Suprapubic skin (tissue), 4 donors: ENCODE data around the gene IGF2BP2.

ENCODE experiments used
- EP300 ChIP-seq: sonication (generic); formaldehyde crosslinking; IDR thresholded peaks from one replicate; pipeline ENCODE4 v1.6.1; 2017; ENCODE audit warnings: antibody characterized with exemption
- POLR2A ChIP-seq, 2 donors: fragments of 450-650 bp; IDR thresholded peaks; one replicate each; pipeline ENCODE4 v1.6.1; 2017; ENCODE audit warnings: antibody characterized with exemption in 2 of 2, mild to moderate bottlenecking in 2 of 2, moderate library complexity in 2 of 2
- POLR2AphosphoS5 ChIP-seq, 3 donors: sonication (generic); formaldehyde crosslinking; IDR thresholded peaks; one replicate each; pipeline ENCODE4 v1.6.1; 2017; ENCODE audit warnings: antibody characterized with exemption in 3 of 3
- TF ChIP-seq, protein P1 (sequence below), 2 donors: fragments of 200-600 bp in 1 of 2; fragments of 450-650 bp in 1 of 2; sonication (generic) in 1 of 2; IDR thresholded peaks; one replicate each; pipeline ENCODE4 v1.5.1; 2016 to 2019; ENCODE audit warnings: antibody characterized with exemption in 2 of 2, mild to moderate bottlenecking in 1 of 2, moderate library complexity in 1 of 2

DNA sequence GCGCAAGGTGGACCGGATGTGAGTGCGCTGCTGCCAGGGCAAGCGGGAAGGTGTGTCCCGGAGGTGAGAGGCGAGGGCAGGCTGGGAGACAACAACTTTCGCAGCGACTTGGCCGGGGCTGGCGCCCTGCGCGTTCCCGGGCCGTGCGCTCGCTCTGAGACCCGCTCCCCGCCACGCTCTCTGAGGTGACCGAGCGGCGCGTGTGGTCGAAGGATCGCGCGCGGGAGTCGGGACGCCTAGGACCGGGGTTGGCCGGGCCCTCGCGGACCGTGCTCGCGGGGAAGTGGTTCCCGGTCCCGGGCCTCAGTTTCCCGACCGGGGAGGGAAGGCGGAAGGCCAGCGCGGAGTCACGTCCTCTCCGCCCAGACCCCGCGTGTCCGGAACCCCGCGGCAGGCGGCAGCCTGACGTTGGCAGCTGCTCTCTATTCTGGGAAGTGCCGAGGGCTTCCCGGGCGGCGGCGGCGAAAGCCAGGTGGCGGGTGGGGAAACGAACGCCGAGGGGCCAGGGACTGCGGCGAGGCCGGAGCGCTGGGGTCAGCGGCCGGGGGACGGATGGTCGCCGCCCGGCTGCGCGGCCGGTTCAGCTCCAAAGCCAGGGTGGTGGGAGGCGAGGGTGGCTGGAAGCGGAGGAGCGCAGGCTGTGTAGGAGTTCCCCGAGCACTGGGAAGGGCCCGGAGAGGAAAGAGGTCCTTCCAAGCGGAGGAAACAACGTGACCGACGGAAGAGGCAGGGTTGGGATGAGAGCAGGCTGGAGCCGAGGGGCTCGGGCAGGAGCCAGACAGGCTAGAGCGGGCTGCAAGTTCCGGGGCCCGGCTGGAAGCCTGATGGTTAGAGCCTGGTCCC is 1.0 kb upstream of the IGF2BP2 start:
- no peak for TF ChIP-seq POLR2A (IDR thresholded peaks at IDR 0.05)
- TF ChIP-seq, protein P1, sequence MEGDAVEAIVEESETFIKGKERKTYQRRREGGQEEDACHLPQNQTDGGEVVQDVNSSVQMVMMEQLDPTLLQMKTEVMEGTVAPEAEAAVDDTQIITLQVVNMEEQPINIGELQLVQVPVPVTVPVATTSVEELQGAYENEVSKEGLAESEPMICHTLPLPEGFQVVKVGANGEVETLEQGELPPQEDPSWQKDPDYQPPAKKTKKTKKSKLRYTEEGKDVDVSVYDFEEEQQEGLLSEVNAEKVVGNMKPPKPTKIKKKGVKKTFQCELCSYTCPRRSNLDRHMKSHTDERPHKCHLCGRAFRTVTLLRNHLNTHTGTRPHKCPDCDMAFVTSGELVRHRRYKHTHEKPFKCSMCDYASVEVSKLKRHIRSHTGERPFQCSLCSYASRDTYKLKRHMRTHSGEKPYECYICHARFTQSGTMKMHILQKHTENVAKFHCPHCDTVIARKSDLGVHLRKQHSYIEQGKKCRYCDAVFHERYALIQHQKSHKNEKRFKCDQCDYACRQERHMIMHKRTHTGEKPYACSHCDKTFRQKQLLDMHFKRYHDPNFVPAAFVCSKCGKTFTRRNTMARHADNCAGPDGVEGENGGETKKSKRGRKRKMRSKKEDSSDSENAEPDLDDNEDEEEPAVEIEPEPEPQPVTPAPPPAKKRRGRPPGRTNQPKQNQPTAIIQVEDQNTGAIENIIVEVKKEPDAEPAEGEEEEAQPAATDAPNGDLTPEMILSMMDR (IDR thresholded peaks at IDR 0.05), result no peak
- TF ChIP-seq EP300, result no peak
- no peak for TF ChIP-seq POLR2AphosphoS5 (IDR thresholded peaks at IDR 0.05)
